Medulla oblongata (tissue), 1 donor: ENCODE results near the gene SHH.
A peak's percentile ranks its signal among the peaks of the same experiment; 100 is the strongest.
"Not testable (repeated sequence)": the region's sequence is repeated elsewhere in the genome, so short reads cannot be mapped to it uniquely, and the experiment has no call there.

Experiments used
- DNase-seq: peaks from one replicate; pipeline ENCODE4 v3.0.0-alpha.2; 2015; ENCODE audit errors: extremely low spot score

SHH gene

DNA sequence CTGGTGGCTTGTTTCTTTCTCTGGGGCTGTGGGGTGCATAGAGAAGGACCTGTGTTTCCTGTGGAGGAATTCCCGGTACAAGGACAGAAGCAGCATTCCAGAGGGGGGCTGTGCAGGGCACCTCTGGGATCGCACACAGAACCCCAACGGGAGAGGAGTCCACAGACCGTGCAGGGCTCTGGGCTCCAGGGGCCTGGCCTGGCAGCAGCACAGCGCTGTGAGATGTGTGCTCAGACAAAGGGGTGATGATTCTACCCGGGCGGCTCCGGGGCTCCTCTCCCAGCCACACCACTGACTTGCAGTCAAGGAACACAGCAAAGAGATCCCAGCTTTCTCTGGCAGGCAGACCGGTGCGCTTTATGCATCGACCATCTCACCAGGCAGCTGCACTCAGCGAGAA, 6.9 kb upstream of the SHH start:
- no peak for DNase-seq

DNA sequence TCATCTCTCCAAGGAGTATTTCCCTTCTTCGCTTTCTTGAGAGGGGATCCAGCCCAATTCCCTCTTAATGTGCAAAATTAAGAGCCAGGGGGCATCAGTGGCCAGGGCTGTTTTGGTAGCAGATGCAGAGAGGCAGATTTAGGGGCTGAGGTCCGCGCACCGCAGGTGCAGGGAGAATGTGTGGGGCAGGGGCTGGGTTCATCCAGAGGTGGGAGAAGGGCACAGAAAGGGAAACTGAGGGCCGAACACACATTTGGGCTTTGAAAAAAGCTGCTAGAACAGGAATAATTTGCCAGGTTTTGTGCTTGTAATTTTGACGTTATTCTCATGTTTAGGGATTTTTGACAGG, 6.5 kb upstream of the SHH start:
- no peak for DNase-seq

DNA sequence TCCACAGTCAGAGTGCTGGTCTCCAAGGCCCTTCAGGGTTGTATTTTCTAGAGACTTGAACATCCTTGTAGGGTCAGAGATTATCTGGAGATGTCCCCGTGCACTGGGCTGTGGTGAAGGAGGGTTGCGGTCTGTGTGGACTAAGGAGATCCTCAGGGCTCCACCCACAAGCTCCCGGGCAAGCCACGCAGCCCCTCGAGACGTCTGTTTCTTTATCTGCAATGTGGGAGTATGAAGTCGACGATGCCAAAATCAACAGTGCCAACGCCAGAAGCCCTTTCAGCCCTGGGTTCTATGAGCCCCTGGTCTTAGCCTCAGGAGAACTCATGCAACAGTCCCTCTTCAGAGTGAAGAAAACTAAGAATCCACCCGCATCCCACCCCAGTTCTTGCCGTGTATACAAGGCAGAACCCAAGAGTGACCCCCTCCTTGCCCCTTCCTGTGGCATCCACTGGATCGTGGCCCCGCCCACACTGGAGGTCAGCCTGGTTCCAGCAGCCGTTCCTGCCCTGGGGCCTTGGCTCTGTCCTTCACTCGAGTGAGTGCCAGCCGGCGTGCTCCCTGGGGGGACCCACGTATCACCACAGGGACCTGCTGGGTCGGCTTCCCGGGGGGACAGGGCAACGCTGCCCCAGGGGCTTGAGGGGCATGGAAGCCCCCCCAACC, 6.0 kb upstream of the SHH start:
- DNase-seq: no peak

DNA sequence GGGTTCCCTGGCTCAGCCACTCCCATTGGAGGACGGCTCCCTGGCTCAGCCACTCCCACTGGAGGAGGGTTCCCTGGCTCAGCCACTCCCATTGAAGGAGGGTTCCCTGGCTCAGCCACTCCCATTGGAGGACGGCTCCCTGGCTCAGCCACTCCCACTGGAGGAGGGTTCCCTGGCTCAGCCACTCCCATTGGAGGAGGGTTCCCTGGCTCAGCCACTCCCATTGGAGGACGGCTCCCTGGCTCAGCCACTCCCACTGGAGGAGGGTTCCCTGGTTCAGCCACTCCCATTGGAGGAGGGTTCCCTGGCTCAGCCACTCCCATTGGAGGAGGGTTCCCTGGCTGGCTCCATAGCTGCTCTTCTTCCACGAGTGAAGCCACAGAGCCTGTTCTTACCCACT, 5.3 kb upstream of the SHH start:
- not testable (repeated sequence) for DNase-seq

DNA sequence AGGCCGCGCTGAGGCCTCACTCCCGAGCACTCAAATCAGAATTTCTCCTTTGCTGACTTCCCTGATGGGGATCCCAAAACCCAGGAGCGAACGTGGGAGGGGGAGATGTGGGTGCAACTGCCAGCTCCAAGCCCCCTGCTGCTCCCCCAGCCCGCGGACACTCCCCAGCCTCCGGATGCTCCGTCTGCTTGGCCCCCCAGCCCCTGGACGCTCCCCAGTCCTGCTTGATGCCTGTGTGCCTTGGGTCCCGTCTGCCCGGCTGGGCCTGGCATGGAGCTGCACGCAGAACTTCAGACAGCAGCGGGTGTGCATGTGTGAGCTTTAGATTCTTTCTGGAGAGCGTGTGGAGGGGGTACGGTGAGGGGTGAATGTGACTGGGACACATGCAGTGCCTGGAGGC, 4.7 kb upstream of the SHH start:
- no peak for DNase-seq

DNA sequence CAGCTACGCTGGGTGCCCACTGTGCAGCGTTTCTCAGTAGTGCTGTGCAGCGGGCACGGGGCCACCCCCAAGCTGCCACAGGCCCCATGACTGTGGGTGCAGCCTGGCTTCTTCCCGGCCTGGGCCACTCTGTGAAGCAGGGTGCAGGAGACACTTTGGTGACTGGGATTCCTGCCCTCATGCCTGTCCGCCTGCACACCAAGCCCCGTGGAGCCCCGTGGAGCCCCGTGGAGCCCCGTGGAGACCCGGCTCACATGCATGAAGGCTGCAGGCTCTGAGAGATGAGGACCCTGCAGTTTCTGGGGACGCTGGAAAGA, 3.9 kb upstream of the SHH start:
- DNase-seq: no peak

DNA sequence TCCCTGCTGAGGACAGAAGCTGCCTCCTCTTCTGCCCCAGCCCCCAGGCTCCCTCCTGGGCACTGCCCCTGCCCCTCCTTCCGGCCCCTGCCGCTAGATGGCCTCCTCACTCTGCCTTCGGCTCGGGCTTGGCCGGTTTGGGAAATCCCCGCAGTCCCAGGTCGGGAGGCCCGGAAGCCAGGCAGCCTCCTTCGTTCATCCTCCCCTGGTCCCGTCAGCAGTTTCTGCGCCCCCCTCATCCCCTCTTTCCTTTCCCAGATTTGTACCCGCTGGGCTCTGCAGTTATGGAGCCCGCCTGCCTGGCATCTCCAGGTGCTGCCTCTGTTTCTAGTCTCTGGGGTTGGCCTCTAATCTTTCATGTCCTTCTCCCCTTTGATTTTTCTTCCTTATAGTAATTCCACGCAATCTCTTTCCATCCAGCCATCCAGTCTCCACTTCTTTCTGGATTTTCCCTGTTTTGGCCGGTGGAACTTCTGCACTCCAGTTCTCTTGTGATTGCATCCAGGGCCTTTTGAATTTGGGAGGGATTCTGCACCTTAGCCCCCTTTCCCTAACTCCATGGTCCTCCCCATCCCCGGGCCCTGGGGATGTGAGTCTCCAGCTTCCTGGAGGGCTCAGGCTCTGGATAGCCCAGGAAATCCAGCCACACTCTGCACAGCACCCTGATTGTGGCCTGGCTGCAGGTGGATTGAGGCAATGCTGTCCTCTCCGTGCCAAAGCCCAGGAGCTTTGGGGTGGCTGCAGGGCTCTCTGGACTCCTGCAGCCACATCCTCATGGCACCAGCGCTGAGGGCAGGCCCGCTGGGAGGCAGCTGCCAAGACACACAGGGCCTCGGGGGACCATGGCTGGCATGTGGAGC, 3.3 kb upstream of the SHH start:
- peak; percentile 30 for DNase-seq

DNA sequence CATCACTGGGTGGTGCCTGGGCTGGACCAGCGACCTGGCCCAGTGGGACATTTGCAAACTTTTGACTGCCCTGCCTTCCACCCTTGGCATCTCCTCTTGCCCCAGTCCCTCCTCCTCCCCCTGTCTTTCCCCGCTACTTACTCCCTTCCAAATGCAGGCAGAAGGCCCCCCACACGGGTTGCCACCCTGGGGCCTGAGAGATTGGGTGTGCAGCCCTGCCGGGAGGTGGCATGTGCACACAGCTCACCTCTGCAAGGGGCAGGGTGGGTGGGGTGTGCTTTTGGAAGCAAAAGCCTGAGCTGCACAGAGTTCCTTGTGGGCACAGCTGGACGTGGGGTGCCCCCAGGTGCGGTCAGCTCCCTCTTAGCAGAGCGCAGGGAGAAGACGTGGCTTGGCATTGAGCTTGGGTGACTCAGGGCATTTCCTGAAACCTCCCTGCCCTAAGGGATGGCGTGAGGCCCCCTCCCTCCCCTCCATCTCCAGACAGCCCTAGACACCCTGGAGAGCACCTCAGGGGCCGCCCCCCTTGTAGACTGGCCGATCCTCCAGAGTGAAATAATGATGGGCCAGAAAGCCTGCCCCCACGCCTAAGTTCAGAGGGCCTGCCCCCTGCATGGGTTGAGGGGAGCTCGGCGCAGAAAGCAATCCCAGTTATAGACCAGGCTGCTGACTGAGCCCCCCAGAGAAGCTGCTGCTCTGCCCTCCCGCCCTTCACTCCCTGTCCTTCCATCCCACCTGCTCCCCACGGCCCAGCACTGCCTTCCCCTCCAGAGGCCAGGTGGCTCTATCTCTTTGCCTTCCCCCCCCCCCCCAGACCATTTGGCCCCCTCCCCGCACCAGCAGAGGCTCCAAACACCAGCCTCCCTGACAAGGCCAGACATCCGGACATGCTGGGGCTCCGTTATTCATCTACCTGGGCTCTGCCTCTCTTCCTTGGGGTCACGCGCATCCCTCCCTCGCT, 2.3 kb upstream of the SHH start:
- no peak for DNase-seq

DNA sequence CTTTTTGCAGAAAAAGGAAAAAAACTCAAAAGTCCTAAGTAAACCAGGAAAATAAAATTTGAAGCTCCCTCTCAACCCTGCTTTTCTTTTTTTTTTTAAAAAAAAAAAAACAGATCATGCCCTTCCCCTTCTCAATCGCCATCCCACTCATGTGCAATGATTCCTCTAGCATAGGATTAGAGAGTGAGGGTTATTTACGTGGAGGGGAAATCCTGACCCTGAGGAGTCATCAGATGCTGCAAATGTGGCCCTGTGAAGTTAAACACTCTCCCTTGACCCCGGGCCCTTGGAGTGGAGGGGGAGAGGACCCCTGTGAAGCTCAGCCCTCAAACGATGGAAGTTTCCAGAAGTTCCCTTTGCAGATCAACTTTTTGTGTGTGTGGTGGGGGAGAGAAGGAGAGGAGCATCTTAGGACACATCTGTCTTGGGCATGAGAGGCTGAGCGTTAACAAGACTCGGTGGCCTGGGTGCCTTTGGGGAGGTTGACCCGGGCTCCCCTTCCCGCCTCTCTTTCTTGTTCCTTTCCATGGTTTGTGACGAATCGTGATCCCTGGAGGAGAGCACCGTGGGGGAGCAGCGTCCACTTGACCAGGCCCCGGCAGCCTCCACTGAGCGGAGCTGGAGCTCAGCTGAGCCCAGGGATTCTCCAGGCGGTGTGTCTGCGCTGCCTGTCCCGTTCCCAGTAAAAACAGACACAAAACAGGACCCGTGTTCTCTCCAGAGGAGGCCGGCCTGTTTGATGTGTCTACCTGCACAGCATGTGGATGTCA, 1.5 kb upstream of the SHH start:
- DNase-seq: no peak

DNA sequence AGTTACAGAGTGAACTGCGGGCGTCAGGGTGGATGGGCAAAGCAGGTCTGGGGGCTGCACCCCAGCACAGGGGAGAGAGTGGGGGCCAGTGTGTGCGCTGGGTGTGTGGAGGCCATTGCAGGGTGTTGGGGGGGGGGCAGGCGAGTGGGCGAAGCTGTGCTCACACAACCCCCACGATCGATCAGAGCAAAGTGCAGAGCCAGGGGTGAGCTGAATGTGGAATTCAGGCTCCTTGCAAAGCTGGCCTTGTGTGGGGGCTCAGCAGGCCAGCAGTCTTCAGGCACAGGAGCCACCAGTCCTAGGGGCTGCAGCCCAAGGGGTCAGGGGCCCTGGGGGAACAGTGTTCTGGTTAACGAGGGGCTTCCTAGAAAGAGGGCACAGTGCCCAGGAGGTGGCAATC, 862 bp upstream of the SHH start:
- no peak for DNase-seq

DNA sequence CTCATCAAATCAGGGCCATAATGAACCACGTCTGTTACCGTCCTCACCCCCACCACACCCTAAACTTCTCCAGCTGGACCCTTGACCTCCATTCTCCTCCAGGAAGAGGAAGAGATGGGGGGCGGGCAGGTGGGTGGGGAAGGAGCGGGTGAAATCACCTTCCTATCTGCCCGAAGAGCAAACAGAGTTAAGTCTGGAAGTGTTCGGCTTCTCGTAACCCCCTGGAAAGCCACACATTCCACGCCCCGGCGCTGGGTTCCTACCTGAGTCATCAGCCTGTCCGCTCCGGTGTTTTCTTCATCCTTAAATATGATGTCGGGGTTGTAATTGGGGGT, 736 bp downstream of the SHH start:
- DNase-seq: no peak

DNA sequence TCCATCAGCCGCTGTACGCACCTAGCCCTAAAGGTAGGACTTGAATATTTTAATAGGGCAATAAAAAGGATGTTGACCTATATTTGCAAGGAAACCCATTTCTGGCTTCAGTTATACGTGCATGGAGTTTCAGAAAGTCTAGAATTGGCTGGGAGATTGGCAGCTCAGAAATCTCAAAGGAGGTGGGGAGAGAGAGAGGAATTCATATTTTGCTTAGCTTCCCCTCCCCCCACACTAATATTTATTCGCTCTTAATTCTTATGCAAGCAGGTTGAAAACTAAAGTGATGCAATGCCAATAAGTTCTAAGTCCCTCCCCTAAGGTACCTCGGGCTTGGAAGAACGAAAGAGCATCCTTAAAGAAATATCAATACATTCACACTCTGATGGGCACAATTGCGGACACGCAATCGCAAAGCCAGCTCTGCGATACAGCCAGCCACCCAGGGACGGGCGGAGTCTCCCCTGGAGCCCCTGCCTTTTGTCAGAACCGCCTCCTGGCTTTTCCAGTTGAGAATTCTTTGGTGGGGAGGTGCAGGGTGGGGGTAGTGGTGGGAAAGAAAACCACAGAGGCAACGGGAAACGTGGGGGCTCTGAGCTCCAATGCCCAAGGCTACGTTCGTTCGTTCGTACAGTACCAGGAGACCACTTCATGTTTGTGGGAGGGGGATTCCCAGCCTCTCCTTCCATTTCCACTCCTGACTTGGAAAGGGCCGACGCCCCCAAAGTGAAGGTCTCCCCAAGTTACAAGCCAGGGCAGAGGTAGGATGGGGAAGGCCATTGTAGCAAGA, 1.3 kb downstream of the SHH start:
- DNase-seq: no peak

DNA sequence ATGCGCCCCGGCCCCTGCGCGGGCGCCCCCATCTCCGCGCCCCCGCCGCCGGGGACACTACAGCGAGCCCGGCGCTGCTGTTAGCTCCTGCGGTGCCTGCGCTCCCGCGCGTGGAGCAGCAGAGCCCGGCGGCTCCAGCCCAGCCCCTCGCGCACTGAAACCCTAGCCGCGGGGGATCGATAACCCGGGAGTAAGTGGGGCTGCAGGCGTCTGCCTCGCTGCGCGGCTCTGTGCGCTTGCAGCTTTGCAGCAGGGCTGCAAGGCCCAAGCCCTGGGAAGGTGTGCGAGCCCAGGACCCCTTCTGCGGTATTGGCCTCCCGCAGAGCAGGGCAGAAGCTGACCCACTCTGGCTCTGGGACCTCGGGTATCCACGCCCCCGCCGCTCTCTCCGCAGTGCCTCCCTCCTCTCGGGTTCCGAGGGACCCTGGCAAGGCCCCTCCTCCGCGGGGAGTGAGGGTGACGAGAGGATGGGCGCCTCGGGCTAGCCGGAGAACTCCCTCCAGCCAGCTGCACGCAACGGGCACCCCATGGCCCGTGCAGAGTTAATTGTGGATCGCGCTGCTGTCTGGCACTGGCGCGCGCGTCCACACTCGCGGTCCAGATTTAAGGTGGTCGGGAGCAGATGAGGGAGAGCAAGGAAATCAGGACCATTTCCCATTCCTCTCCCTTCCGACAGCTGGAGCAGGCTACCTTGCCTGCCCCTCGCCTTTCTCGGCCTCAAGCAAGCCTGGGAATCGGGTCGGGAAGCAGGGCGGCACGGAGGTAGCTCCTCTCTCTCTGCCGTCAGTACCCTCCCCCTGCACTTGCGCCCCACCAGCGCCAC, 2.1 kb downstream of the SHH start:
- no peak for DNase-seq

DNA sequence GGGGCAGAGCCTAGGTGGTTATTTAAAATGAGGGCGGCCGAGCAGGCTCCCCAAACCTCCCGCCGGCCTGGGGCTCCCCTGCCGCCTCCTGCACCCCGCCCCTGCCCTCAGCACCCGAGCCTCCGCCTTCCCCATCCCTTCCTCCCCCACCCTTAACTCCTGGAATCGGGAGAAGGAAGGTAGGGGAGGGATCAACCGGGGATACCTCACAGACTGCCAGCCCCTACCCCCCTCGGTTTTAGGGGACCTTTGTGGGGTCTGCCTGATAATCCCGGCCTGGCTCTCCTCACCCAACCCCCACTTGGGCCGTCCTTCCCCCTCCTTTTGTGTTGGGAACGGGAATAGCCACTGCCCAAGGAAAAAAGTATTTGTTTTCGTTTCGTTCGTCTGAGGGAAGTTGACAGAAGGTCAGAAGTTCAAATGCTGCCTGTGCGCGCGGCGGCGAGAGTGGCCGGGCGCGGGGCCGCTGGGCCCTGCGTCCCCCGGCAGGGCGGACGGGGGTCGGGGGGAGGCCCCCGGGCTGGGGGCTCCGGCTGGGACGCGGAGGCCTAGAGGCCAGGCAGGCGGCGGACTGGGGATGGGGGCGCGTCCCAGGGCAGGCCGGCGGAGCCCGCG, 2.8 kb downstream of the SHH start:
- no peak for DNase-seq

DNA sequence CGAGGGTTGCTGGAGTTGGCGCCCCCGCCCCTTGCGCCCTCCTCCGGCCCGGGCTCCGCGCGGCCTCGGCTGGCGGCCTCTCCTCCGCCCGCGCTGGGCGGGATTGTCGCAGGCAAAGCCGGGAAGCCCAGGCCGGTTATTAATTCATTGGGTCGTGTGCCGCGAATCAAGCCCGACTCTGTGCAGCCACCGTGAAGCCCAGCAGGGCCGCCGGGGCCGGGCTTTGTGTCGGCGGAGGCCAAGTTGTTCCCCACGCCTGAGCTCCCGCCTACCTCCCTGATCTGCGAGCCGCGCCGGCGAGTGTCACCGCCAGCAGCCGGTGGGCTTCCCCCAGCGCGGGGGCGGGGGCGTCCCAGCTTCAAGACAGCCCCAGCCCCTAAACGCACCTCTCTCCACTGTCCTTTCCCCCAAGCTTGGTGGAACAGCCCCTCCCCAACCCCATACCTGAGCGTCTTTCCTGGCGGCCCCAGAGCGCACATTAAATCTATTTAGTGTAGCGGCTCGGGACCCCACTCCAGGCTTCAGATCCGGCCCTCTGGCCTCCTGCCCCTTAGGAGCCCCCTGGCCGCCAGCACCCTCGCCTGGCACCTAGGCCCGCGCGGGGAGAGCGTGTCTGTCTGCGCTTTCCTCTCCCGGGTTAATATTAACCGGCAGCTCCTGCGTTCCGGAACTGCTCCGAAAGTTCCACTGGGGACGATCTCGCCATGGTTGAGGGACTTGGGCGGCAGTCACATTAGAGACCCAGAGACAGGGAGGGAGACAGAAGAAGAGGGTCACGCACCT, 3.5 kb downstream of the SHH start:
- no peak for DNase-seq

DNA sequence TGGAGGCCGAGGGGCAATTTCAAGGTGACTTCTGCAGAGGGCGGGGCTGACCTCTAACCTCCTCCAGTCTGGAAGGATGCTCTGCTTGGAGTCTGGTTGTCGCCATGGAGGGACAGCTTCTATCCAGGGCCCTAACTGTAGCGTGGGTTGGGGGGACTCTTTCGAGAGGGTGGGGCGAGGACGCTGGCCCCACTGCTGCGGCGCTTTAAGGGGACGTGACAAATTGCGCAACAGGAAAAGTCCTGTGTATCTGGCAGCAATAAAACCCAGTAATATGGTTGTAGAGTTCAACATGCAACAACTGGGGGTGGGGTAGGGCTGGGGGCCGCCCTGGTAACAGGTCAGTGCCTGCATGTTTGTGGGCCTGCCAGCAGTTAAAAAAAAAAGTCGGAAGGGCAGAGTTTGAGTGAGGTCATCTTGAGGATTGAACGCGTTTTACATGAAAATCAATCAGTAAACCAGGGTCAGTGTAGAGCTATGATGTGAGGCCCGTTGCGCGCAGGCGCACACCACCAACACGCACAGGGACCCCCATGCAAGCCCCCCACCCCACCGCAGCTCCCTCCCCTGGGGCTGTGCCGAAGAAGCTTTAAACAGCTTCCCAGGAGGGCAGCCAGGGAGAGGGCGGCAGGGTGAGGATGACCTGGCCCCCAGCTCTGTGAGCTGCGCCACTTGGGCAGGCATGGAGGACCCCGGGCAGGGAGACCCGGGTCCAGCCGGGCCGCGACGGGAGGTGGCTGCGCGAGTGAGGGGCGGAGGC, 4.3 kb downstream of the SHH start:
- DNase-seq: no peak

DNA sequence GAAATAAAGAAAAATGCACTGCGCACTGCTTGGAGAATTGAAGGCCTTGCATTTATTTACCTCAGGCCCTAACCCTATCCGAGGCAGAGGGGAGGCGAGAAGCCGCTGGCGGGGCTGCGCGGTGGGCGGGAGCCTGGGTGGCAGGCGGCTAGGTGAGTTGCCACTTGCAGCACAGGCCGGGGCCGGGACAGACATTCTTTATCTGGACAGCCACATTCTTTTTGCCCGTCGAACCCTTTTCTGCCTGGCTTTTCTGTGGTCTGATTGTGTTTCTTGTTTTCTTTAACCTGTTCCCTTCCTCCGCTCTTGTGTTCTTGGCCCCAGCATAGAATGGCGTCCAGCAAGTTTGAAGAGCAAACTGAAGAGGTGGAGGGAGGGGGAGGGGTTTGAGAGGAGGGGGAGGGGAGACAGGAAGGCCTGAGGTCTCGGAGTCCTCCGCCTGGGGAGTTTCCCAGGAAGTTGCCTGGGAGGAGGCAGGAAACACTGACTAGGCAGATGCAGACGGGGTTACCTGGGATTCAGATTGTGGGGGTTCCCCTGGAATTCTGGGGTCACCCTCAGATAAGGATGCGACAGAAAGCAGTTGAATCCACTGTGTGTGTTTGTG, 5.1 kb downstream of the SHH start:
- DNase-seq: no peak
